Activated B cell treated with CpG ODN at 0.5 μM for 24 hours (primary cell): ENCODE measurements around the gene DIAPH3. TPM values are rescaled to one million over a fixed set of nuclear protein-coding genes. Genes with fewer than 3 reads are reported as not detected.

Source experiments
- ATAC-seq: fragments of 200-7000 bp; cut with Tn5 transposase; one replicate; pipeline ENCODE4 v1.10.0; 2021; ENCODE audit warnings: low read depth, mild to moderate bottlenecking, moderate library complexity
- CTCF ChIA-PET: fragments of 350-600 bp; sonication (Branson Sonifier 250); formaldehyde crosslinking; loops from one replicate; lab custom pipeline; 2021; ENCODE audit warnings: antibody characterized with exemption; lab: Charles Lee
- POLR2A ChIA-PET: fragments of 350-600 bp; sonication (Branson Sonifier 250); formaldehyde crosslinking; loops from one replicate; lab custom pipeline; 2021; ENCODE audit warnings: antibody characterized with exemption; lab: Charles Lee
- DNase-seq: peaks from one replicate; pipeline ENCODE4 v3.0.0; 2022
- H3K27ac Mint-ChIP-seq: one replicate; pipeline ENCODE4 v1.8.0; 2020; ENCODE audit warnings: mixed read lengths
- H3K27me3 Mint-ChIP-seq: one replicate; pipeline ENCODE4 v1.8.0; 2021; ENCODE audit warnings: mixed read lengths
- H3K36me3 Mint-ChIP-seq: one replicate; pipeline ENCODE4 v1.8.0; 2021; ENCODE audit warnings: low read depth, mixed read lengths
- H3K4me1 Mint-ChIP-seq: one replicate; pipeline ENCODE4 v1.8.0; 2021; ENCODE audit warnings: mixed read lengths
- H3K4me3 Mint-ChIP-seq: one replicate; pipeline ENCODE4 v1.8.0; 2020; ENCODE audit warnings: mild to moderate bottlenecking, mixed read lengths
- H3K9me3 Mint-ChIP-seq: one replicate; pipeline ENCODE4 v1.8.0; 2020; ENCODE audit warnings: mixed read lengths
- intact Hi-C: fragments of 100-400 bp; cut with micrococcal nuclease; formaldehyde crosslinking; loops from one replicate; pipeline ENCODE4 v1.15.1; 2024
- total RNA-seq: library from RNA; stranded (reverse); gene quantifications from 2 replicates; pipeline ENCODE4 v1.2.3, GENCODE V29; 2022
- TF ChIP-seq, protein P1 (sequence below): fragments of 200-600 bp; IDR thresholded peaks from one replicate; pipeline ENCODE4 v1.8.0; 2022; ENCODE audit warnings: antibody characterized with exemption, mild to moderate bottlenecking

The DIAPH3 gene
- total RNA-seq, 1 donor from 2014 or later, result 0.38 TPM

DNA sequence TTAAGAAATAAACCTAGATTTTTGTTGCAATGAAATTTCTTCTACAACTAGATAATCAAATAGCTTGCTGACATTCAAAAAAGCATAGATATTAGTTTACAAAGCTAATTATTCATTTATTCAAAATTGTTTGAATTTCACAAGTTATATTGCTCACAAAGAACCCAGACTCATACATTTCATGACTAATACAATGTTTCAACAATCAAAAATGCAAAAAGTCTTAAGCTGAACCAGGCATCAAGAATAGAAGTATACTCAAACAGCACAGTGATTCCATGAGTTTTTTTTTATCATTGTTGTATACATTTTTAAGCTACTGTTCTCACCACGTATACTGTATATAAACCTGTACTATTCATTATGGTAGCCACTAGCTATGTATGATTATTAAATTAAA lies 51.0 kb downstream of the DIAPH3 start:
- Mint-ChIP-seq H3K4me3 (no peak overlapping the region), H3K27ac (no peak overlapping the region), H3K27me3 (no peaks in the 10 kb centered on the region), H3K4me1 (no peaks in the 10 kb centered on the region), H3K9me3 (peaks cover 11% of the 10 kb centered on the region), H3K36me3 (no peaks in the 10 kb centered on the region)
- ATAC-seq (no peak), DNase-seq (no peak)
- ChIA-PET POLR2A (no interaction called here), CTCF (no interaction called here)
- intact Hi-C loops, result no loop called here
- TF ChIP-seq, protein P1, sequence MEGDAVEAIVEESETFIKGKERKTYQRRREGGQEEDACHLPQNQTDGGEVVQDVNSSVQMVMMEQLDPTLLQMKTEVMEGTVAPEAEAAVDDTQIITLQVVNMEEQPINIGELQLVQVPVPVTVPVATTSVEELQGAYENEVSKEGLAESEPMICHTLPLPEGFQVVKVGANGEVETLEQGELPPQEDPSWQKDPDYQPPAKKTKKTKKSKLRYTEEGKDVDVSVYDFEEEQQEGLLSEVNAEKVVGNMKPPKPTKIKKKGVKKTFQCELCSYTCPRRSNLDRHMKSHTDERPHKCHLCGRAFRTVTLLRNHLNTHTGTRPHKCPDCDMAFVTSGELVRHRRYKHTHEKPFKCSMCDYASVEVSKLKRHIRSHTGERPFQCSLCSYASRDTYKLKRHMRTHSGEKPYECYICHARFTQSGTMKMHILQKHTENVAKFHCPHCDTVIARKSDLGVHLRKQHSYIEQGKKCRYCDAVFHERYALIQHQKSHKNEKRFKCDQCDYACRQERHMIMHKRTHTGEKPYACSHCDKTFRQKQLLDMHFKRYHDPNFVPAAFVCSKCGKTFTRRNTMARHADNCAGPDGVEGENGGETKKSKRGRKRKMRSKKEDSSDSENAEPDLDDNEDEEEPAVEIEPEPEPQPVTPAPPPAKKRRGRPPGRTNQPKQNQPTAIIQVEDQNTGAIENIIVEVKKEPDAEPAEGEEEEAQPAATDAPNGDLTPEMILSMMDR, result no peak

DNA sequence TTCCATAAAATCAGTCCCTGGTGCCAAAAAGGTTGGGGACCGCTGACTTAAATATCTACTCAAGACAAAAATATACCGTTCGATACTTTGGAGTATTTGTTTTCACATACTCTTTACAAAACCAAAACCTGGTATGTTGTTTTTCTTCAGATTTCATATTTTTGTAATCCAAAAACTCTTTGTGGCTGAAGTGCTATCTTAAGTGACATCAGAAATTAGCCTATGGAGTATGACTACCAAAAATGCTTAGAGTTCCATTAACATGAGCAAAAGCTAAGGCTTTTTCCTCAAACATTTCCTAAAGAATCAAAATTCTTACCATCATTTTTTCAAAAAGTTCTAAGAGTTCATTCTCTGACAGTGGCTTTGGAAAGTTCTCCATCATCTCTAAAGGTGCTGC lies 52.0 kb downstream of the DIAPH3 start:
- no peak overlapping the region for H3K27ac Mint-ChIP-seq
- DNase-seq (no peak), ATAC-seq (no peak)
- TF ChIP-seq, protein P1, result no peak
- no peaks in the 10 kb centered on the region for H3K4me1 Mint-ChIP-seq
- H3K36me3 Mint-ChIP-seq, result no peaks in the 10 kb centered on the region
- intact Hi-C loops, result no loop called here
- ChIA-PET CTCF (no interaction called here), POLR2A (no interaction called here)
- H3K9me3 Mint-ChIP-seq, result peaks cover 11% of the 10 kb centered on the region
- no peaks in the 10 kb centered on the region for H3K27me3 Mint-ChIP-seq
- no peak overlapping the region for H3K4me3 Mint-ChIP-seq

DNA sequence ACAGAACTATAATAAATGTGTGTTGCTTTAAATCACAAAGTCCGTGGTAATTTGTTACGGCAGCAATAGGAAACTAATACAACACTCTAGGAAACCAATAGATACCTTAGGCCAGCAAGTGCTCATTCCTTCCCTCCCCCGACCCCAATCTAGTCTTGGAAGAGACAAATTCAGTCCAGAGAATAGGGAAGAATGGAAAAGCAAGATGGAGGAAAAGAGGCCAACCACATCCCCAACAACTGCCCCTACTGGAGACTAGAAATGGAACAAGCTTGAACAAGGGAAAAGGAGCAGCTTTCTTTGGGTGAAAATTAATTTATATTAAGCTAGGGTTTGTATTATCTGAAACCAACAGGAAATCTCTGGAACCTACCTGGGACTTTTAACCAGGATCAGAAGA lies 54.4 kb downstream of the DIAPH3 start:
- POLR2A ChIA-PET, result no interaction called here
- intact Hi-C loops, result no loop called here
- ATAC-seq (no peak), DNase-seq (no peak)
- Mint-ChIP-seq H3K27me3 (no peaks in the 10 kb centered on the region), H3K36me3 (no peaks in the 10 kb centered on the region), H3K4me1 (no peaks in the 10 kb centered on the region), H3K27ac (no peak overlapping the region), H3K9me3 (peaks cover 7% of the 10 kb centered on the region), H3K4me3 (no peak overlapping the region)
- TF ChIP-seq, protein P1, result no peak
- CTCF ChIA-PET, result interaction anchor here (1.3 kb wide), 1 partner anchor 9 kb away, joined by 3 read pairs; no protein-coding TSS in a partner anchor

DNA sequence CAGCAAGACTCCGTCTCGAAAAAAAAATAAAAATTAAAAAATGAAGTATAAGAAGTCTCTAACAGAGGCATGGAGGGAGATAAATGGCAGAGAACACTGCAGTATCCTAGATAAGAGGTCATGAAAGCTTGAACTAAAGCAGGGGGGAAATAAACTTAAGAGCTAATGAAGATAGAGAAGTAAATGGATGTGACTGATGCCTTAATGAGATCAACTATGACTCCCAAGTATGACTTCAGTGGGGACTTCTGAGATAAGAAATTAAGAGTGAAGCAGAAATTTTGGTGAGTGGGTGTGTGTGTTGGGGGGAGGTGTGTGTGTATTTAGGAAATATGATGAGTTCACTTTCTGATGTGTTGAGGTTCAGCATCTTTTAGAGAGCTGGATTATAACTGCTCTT lies 55.1 kb downstream of the DIAPH3 start:
- H3K36me3 Mint-ChIP-seq, result no peaks in the 10 kb centered on the region
- POLR2A ChIA-PET, result no interaction called here
- no peaks in the 10 kb centered on the region for H3K4me1 Mint-ChIP-seq
- intact Hi-C loops, result no loop called here
- H3K27ac Mint-ChIP-seq, result no peak overlapping the region
- CTCF ChIA-PET, result interaction anchor here (1.3 kb wide), 1 partner anchor 9 kb away, joined by 3 read pairs; no protein-coding TSS in a partner anchor
- no peak for ATAC-seq
- TF ChIP-seq, protein P1, result no peak
- DNase-seq, result no peak
- no peaks in the 10 kb centered on the region for H3K27me3 Mint-ChIP-seq
- no peak overlapping the region for H3K4me3 Mint-ChIP-seq
- H3K9me3 Mint-ChIP-seq, result peaks cover 3% of the 10 kb centered on the region

DNA sequence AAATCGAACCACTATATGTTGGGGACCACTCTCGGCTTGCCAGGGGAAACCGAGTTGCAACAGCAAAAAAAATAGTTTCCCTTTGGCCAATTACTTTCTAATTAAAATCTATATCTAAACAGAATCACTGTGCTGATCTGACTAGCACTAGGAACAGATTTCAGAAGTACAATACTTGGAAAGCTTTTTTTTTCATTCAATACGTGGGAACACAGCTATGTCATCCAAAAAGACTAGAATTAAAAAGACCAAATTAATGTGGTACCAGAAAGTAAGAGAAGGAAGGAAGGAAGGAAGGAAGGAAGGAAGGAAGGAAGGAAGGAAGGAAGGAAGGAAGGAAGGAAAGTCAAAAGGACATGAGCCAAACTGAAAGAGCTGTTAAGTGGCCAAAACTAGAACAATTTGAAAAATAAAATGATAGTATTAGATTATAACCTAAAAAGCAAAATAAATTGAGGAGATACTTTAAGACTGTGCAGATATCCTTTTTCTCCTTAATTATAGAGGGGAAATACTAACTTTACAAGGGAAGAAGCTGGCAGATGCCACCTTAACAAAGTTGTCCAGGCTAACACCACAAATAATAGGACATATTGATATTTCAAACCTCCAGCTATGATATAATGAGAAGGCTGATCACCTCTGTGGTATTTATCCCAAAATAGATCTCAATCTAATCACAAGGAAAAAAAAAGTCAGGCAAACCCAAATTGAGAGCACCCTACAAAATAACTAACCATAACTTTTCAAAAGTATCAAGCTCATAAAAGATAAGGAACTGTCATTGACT lies 63.9 kb downstream of the DIAPH3 start:
- no peak overlapping the region for H3K27ac Mint-ChIP-seq
- H3K4me1 Mint-ChIP-seq, result no peaks in the 10 kb centered on the region
- ATAC-seq (no peak), DNase-seq (no peak)
- H3K9me3 Mint-ChIP-seq, result no peaks in the 10 kb centered on the region
- ChIA-PET CTCF (interaction anchor here (1.4 kb wide), 1 partner anchor 9 kb away, joined by 3 read pairs; no protein-coding TSS in a partner anchor), POLR2A (no interaction called here)
- no peak overlapping the region for H3K4me3 Mint-ChIP-seq
- H3K27me3 Mint-ChIP-seq, result no peaks in the 10 kb centered on the region
- TF ChIP-seq, protein P1, result no peak
- intact Hi-C loops, result no loop called here
- no peaks in the 10 kb centered on the region for H3K36me3 Mint-ChIP-seq
